Measurements from ENCODE around the gene XYLB.

DNA sequence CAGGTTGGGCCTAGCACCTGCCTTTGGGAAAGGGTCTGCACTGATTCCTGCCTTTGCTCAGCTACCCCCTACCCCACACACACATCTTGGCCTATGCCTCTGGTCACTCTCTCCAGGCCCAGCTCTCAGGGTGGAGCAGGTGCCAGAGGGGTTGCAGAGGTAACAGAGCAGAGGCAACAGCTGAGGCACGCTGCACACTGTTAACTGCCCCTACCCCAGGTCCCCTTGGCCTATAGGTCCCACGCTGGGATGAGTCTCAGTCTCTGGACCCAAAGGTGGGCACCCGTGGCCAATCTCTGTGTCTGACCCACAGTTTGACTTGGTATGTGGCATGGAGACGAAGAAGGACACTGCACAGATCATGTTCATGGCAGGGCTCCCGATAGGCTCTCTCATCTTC is 39.6 kb upstream of the XYLB start:
- TF ChIP-seq, protein P1, sequence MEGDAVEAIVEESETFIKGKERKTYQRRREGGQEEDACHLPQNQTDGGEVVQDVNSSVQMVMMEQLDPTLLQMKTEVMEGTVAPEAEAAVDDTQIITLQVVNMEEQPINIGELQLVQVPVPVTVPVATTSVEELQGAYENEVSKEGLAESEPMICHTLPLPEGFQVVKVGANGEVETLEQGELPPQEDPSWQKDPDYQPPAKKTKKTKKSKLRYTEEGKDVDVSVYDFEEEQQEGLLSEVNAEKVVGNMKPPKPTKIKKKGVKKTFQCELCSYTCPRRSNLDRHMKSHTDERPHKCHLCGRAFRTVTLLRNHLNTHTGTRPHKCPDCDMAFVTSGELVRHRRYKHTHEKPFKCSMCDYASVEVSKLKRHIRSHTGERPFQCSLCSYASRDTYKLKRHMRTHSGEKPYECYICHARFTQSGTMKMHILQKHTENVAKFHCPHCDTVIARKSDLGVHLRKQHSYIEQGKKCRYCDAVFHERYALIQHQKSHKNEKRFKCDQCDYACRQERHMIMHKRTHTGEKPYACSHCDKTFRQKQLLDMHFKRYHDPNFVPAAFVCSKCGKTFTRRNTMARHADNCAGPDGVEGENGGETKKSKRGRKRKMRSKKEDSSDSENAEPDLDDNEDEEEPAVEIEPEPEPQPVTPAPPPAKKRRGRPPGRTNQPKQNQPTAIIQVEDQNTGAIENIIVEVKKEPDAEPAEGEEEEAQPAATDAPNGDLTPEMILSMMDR (IDR thresholded peaks at IDR 0.05), result no peak
- TF ChIP-seq POLR2A (IDR thresholded peaks at IDR 0.05), result no peak

Measured in esophagus squamous epithelium (tissue), 4 donors.